Breast epithelium (tissue), 3 donors: ENCODE data around the gene MARK3.

ENCODE experiments used
- POLR2A ChIP-seq: fragments of 450-650 bp; IDR thresholded peaks from one replicate; pipeline ENCODE4 v1.6.1; 2016; ENCODE audit warnings: antibody characterized with exemption, mild to moderate bottlenecking, moderate library complexity
- POLR2AphosphoS5 ChIP-seq, 3 donors: sonication (generic); formaldehyde crosslinking; IDR thresholded peaks; one replicate each; pipeline ENCODE4 v1.6.1; 2017; ENCODE audit warnings: antibody characterized with exemption in 3 of 3
- TF ChIP-seq, protein P1 (sequence below), 3 donors: fragments of 450-650 bp; IDR thresholded peaks; one replicate each; pipeline ENCODE4 v1.5.1; 2016 to 2017; ENCODE audit warnings: antibody characterized with exemption in 3 of 3, mild to moderate bottlenecking in 3 of 3, moderate library complexity in 3 of 3

DNA sequence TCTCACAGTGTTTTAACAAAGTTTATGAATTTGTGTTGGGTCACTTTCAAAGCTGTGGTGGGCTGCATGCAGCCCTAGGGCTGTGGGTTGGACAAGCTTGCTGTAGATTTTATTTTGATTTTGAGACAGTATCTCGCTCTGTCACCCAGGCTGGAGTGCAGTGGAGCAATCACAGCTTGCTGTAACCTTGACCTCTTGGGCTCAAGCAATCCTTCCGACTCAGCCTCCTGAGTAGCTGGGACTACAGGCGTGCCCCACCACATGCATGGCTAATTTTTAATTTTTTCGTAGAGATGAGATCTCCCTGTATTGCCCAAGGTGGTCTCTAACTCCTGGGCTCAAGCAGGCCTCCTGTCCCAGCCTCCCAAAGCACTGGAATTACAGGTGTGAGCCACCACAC is 5.4 kb downstream of the MARK3 start:
- no peak for TF ChIP-seq POLR2AphosphoS5 (IDR thresholded peaks at IDR 0.05)
- TF ChIP-seq, protein P1, sequence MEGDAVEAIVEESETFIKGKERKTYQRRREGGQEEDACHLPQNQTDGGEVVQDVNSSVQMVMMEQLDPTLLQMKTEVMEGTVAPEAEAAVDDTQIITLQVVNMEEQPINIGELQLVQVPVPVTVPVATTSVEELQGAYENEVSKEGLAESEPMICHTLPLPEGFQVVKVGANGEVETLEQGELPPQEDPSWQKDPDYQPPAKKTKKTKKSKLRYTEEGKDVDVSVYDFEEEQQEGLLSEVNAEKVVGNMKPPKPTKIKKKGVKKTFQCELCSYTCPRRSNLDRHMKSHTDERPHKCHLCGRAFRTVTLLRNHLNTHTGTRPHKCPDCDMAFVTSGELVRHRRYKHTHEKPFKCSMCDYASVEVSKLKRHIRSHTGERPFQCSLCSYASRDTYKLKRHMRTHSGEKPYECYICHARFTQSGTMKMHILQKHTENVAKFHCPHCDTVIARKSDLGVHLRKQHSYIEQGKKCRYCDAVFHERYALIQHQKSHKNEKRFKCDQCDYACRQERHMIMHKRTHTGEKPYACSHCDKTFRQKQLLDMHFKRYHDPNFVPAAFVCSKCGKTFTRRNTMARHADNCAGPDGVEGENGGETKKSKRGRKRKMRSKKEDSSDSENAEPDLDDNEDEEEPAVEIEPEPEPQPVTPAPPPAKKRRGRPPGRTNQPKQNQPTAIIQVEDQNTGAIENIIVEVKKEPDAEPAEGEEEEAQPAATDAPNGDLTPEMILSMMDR (IDR thresholded peaks at IDR 0.05): no peak
- no peak for TF ChIP-seq POLR2A
